PFSK-1 (cell line): ENCODE measurements around the gene OR6C3.

ENCODE experiments used
- POLR2AphosphoS5 ChIP-seq: IDR thresholded peaks from 2 replicates; pipeline ENCODE4 v1.6.1; 2012; ENCODE audit warnings: low read depth, mild to moderate bottlenecking, control low read depth, low read length, moderate library complexity
- TAF1 ChIP-seq: IDR thresholded peaks from 2 replicates; pipeline ENCODE4 v1.6.1; 2012; ENCODE audit warnings: low read length, control low read depth, borderline replicate concordance; ENCODE audit not compliant: insufficient read depth

GRCh38 chr12:55296469-55296868, 34.1 kb upstream of the OR6C3 start, which contains the start of gene OR6C6:
- TF ChIP-seq POLR2AphosphoS5: no peak
- no peak for TF ChIP-seq TAF1
